SJSA1 (cell line): ENCODE measurements around the gene METRNL. TPM values are rescaled to one million over a fixed set of nuclear protein-coding genes. Genes with fewer than 3 reads are reported as not detected.

Source experiments
- DNase-seq, 2 experiments: peaks; one replicate each; pipeline ENCODE4 v3.0.0-alpha.2; 2015 to 2020; ENCODE audit warnings: low spot score in 2 of 2, low read depth in 1 of 2
- H3K27ac ChIP-seq: fragments of 250-450 bp; sonication (Bioruptor Pico); 2 replicates; pipeline ENCODE4 v1.5.1; 2020; ENCODE audit warnings: mild to moderate bottlenecking, moderate library complexity
- H3K27me3 ChIP-seq: fragments of 250-450 bp; sonication (Bioruptor Pico); replicated peaks from 2 replicates; pipeline ENCODE4 v1.5.1; 2020; ENCODE audit warnings: mild to moderate bottlenecking, moderate library complexity
- H3K36me3 ChIP-seq: fragments of 250-450 bp; sonication (Bioruptor Pico); 2 replicates; pipeline ENCODE4 v1.5.1; 2020; ENCODE audit warnings: mild to moderate bottlenecking
- H3K4me1 ChIP-seq: fragments of 250-450 bp; sonication (Bioruptor Pico); replicated peaks from 2 replicates; pipeline ENCODE4 v1.6.1; 2021; ENCODE audit warnings: mild to moderate bottlenecking
- H3K4me3 ChIP-seq: fragments of 250-450 bp; sonication (Bioruptor Pico); 2 replicates; pipeline ENCODE4 v1.5.1; 2020; ENCODE audit warnings: mild to moderate bottlenecking
- H3K9me3 ChIP-seq: fragments of 250-450 bp; sonication (Bioruptor Pico); replicated peaks from 2 replicates; pipeline ENCODE4 v1.5.1; 2020; ENCODE audit warnings: mild to moderate bottlenecking
- total RNA-seq: library from RNA; depleted of rRNA; stranded (reverse); fragments of >200 nt; shearing (Covaris generic); gene quantifications from 2 replicates; pipeline ENCODE4 v1.2.3, GENCODE V29; 2014

METRNL gene
- total RNA-seq, 1 experiment from 2014 or later, result 128 TPM

GRCh38 chr17:83121921-83122820, 42.8 kb downstream of the METRNL start:
- H3K9me3 ChIP-seq, result no peaks in the 10 kb centered on the region; the same call in 1 of the 2 replicates
- no peak overlapping the region for H3K4me3 ChIP-seq
- DNase-seq, result no peak
- H3K27me3 ChIP-seq, result peaks cover 33% of the 10 kb centered on the region
- H3K36me3 ChIP-seq, result no peaks in the 10 kb centered on the region
- no peak overlapping the region for H3K27ac ChIP-seq
- 0 out of 2 replicates have a peak, but pooled peaks cover 4% of the 10 kb centered on the region for H3K4me1 ChIP-seq

GRCh38 chr17:83122834-83123233, 43.4 kb downstream of the METRNL start:
- H3K9me3 ChIP-seq, result no peaks in the 10 kb centered on the region; the same call in 1 of the 2 replicates
- peaks cover 33% of the 10 kb centered on the region for H3K27me3 ChIP-seq
- H3K36me3 ChIP-seq, result no peaks in the 10 kb centered on the region
- 0 out of 2 replicates have a peak, but pooled peaks cover 4% of the 10 kb centered on the region for H3K4me1 ChIP-seq
- H3K4me3 ChIP-seq, result no peak overlapping the region
- peak in 1 of 2 experiments; percentile 41 for DNase-seq
- H3K27ac ChIP-seq, result no peak overlapping the region

DNA sequence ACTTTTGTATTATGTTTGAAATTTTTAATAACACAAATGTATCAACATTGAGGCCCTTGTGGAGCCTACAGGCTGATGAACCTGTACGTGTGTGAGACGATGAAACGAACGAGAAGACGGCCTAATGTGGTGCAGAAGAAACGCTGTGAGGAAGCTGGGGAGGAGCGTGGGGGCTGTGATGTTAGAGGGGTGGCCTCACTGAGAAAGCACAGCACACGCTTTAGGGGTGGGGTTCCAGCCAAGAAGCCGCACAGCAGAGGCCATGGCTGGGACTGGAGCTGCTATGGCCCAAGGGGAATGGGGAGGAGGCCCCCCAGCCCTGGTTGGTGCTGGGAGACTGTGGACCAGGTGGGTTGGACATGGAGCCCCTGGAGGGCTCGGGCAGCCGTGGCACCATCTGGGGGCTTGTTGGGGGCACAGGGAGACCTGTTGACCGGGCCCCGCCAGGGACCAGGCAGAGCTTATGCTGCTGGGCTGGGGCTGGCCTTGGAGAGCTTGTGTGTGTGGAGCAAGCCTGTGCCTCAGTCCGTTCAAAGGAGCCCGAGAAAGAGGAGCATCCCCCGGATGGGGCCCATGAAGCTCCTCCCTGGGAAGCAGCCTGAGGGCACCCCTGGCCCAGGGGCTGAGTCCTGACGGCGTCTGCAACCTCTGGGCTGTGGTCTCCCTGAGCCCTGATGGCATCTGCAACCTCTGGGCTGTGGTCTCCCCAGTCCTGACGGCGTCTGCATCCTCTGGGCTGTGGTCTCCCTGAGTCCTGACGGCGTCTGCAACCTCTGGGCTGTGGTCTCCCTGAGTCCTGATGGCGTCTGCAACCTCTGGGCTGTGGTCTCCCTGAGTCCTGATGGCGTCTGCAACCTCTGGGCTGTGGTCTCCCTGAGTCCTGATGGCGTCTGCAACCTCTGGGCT, 44.7 kb downstream of the METRNL start:
- H3K9me3 ChIP-seq, result no peaks in the 10 kb centered on the region; the same call in 1 of the 2 replicates
- no peak overlapping the region for H3K27ac ChIP-seq
- peak in 1 of 2 experiments; percentile 43 for DNase-seq
- H3K27me3 ChIP-seq, result peaks cover 33% of the 10 kb centered on the region
- H3K36me3 ChIP-seq, result no peaks in the 10 kb centered on the region
- no peak overlapping the region for H3K4me3 ChIP-seq
- 0 out of 2 replicates have a peak, but pooled peaks cover 4% of the 10 kb centered on the region for H3K4me1 ChIP-seq

DNA sequence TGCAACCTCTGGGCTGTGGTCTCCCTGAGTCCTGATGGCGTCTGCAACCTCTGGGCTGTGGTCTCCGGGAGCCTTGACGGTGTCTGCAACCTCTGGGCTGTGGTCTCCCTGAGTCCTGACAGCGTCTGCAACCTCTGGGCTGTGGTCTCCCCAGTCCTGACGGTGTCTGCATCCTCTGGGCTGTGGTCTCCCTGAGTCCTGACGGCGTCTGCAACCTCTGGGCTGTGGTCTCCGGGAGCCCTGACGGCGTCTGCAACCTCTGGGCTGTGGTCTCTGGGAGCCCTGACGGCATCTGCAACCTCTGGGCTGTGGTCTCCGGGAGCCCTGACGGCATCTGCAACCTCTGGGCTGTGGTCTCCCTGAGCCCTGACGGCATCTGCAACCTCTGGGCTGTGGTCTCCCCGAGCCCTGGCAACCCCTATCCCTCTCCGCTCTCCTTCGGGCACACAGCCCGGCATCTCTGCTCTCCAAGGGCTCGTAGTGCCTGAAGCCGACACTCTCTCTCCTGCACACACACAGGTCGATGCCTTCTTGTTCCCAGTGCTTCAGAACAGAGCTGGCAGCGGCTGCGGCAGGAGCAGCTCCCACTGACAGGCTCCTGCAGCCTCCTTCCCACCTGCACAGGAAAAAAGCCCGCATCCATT, 45.6 kb downstream of the METRNL start:
- Histone ChIP-seq H3K27ac (no peak overlapping the region), H3K4me3 (no peak overlapping the region), H3K4me1 (0 out of 2 replicates have a peak, but pooled peaks cover 4% of the 10 kb centered on the region), H3K9me3 (no peaks in the 10 kb centered on the region; the same call in 1 of the 2 replicates), H3K36me3 (no peaks in the 10 kb centered on the region), H3K27me3 (peaks cover 33% of the 10 kb centered on the region)
- DNase-seq, result peak in 1 of 2 experiments; percentile 38

GRCh38 chr17:83125515-83126274, 46.3 kb downstream of the METRNL start:
- Histone ChIP-seq H3K27ac (no peak overlapping the region), H3K27me3 (peaks cover 33% of the 10 kb centered on the region), H3K36me3 (no peaks in the 10 kb centered on the region), H3K4me3 (no peak overlapping the region), H3K9me3 (no peaks in the 10 kb centered on the region; the same call in 1 of the 2 replicates), H3K4me1 (0 out of 2 replicates have a peak, but pooled peaks cover 4% of the 10 kb centered on the region)
- no peak for DNase-seq

- DNase-seq, result no peak
- 0 out of 2 replicates have a peak, but pooled peaks cover 4% of the 10 kb centered on the region for H3K4me1 ChIP-seq
- no peak overlapping the region for H3K27ac ChIP-seq
- peaks cover 33% of the 10 kb centered on the region for H3K27me3 ChIP-seq
- H3K36me3 ChIP-seq, result no peaks in the 10 kb centered on the region
- no peaks in the 10 kb centered on the region; the same call in 1 of the 2 replicates for H3K9me3 ChIP-seq
- no peak overlapping the region for H3K4me3 ChIP-seq
Measured at GRCh38 chr17:83126275-83126811, 46.9 kb downstream of the METRNL start.

GRCh38 chr17:83127431-83128160, 48.2 kb downstream of the METRNL start:
- no peak overlapping the region for H3K4me3 ChIP-seq
- peak in 1 of 2 experiments; percentile 43 for DNase-seq
- peaks cover 23% of the 10 kb centered on the region for H3K27me3 ChIP-seq
- H3K36me3 ChIP-seq, result no peaks in the 10 kb centered on the region
- no peak overlapping the region for H3K27ac ChIP-seq
- peaks cover 9% of the 10 kb centered on the region for H3K4me1 ChIP-seq
- H3K9me3 ChIP-seq, result no peaks in the 10 kb centered on the region; the same call in 1 of the 2 replicates

DNA sequence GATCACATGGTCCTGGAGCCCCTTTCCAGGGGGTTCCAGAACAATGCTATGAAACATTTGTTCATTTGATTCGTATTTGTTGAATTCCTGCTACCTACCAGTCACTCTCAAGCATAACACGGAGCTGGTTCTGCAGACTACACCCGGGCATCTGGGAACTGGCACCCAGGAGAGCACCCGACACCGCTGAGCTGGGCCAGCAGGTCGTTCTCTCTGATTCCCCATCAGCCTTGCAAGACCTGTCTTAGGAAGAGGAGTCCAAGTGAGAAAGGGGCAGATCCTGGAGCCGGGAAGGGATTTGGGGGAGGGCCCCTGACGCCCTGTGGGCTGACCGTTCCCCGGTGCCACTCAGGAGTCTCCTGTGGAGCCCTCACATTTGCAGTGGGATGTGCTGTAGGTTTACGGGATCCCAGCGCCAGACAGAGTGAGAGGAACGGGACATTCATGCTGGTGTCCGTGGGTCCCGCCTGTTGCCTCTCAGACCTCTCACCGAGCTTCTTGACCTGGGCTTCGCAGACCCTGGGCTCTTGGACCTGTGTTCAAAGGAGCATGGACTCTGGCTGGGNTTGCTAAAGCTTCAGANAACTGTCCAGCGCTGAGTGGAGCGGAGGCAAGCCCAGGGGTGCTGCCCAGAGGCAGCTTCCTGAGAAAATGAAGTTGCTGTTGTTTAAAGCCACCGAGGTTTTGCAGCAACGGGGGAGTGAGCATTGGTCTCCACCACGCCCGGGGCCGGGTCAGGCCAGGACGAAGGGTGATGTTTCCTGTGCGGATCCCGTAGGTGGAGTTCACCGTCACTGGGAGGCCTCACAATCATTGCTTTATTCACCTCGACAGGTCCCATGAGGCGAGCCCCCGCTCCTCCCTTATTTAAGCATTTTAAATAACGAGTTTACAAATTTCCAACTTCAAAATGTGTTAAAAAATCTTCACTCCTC, 49.2 kb downstream of the METRNL start:
- H3K4me1 ChIP-seq, result peaks cover 12% of the 10 kb centered on the region
- H3K9me3 ChIP-seq, result no peaks in the 10 kb centered on the region; the same call in 1 of the 2 replicates
- peak in 1 of 2 experiments; percentile 40 for DNase-seq
- H3K4me3 ChIP-seq, result no peak overlapping the region
- H3K27me3 ChIP-seq, result peaks cover 16% of the 10 kb centered on the region
- no peak overlapping the region for H3K27ac ChIP-seq
- no peaks in the 10 kb centered on the region for H3K36me3 ChIP-seq

DNA sequence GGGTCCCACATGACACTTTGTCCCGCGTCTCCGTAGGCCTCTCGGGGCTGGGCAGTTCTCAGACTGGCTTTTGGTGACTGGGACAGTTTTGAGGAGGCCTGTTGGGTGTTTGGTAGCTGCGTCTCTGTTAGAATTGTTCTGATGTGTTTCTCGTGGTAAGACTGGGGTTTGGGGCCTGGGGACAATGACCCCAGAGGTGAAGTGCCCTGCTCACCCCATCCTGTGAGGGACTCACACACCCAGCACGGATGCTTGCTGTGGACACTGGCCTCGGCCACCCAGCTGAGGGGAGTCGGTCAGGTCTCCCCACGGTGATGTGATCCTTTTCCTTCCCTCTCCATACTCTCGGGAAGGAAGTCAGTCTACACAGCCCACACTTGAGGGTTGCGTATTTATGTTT, 50.3 kb downstream of the METRNL start:
- H3K27ac ChIP-seq, result no peak overlapping the region
- H3K9me3 ChIP-seq, result no peaks in the 10 kb centered on the region; the same call in 1 of the 2 replicates
- H3K27me3 ChIP-seq, result peaks cover 14% of the 10 kb centered on the region
- H3K4me3 ChIP-seq, result no peak overlapping the region
- DNase-seq, result no peak
- peaks cover 13% of the 10 kb centered on the region for H3K4me1 ChIP-seq
- no peaks in the 10 kb centered on the region for H3K36me3 ChIP-seq

GRCh38 chr17:83131401-83132011, 52.1 kb downstream of the METRNL start:
- DNase-seq, result peak in 1 of 2 experiments; percentile 41
- Histone ChIP-seq H3K4me1 (peaks cover 9% of the 10 kb centered on the region), H3K27ac (no peak overlapping the region), H3K27me3 (no peaks in the 10 kb centered on the region), H3K36me3 (no peaks in the 10 kb centered on the region), H3K9me3 (no peaks in the 10 kb centered on the region), H3K4me3 (no peak overlapping the region)
